H1 (cell line): ENCODE data around the gene NPTXR. TPM values are rescaled to one million over a fixed set of nuclear protein-coding genes. Genes with fewer than 3 reads are reported as not detected.

Source experiments
- CHD2 ChIP-seq: IDR thresholded peaks from 2 replicates; pipeline ENCODE4 v1.6.1; 2012; ENCODE audit warnings: low read length, improper control_type of control experiment
- EZH2 ChIP-seq: fragments of 200-600 bp; sonication (generic); IDR thresholded peaks from 2 replicates; pipeline ENCODE4 v1.7.1; 2012; ENCODE audit warnings: low read depth, mild to moderate bottlenecking, moderate library complexity, low read length, inconsistent platforms; ENCODE audit not compliant: severe bottlenecking
- polyA plus RNA-seq, 7 experiments: library from polyadenylated mRNA; depleted of rRNA in 3 of 7; stranded (reverse) in 5 of 7; unstranded in 2 of 7; fragments of >200 nt in 5 of 7; fragments of 200-250 nt in 2 of 7; gene quantifications; 1 replicate in 5 of 7; 2 replicates in 1 of 7; 4 replicates in 1 of 7; pipeline versions ENCODE4 v1.2.1 to v1.2.3, GENCODE V29; 2011 to 2013; ENCODE audit warnings: missing spikeins in 2 of 7, mixed read lengths in 2 of 7
- total RNA-seq: library from RNA; stranded (reverse); fragmentation: NEBNext Ultra II Directional; extraction: Animal tissue kit (Norgen Biotek cat#: 25700); gene quantifications from 2 replicates; pipeline ENCODE4 v1.2.1, GENCODE V29; 2021

Gene NPTXR
- total and polyA plus RNA-seq, 2 of the 8 experiments (the other 6 are each of a cell fraction or from before 2014, with no cell fraction given): 3.7 to 6.4 TPM

- TF ChIP-seq CHD2 (no peak), EZH2 (no peak)
These were observed 24.4 kb downstream of the NPTXR start (continued) for GRCh38 chr22:38819387-38819940.
